HG03432 (cell line): ENCODE data around the gene CDCA4.
A peak's percentile ranks its signal among the peaks of the same experiment; 100 is the strongest.

ENCODE experiments used
- ATAC-seq: cut with Tn5 transposase; IDR thresholded peaks from one replicate; pipeline ENCODE4 v1.9.1; 2021; ENCODE audit warnings: mild to moderate bottlenecking, moderate library complexity; ENCODE audit not compliant: unreplicated experiment

The CDCA4 gene

DNA sequence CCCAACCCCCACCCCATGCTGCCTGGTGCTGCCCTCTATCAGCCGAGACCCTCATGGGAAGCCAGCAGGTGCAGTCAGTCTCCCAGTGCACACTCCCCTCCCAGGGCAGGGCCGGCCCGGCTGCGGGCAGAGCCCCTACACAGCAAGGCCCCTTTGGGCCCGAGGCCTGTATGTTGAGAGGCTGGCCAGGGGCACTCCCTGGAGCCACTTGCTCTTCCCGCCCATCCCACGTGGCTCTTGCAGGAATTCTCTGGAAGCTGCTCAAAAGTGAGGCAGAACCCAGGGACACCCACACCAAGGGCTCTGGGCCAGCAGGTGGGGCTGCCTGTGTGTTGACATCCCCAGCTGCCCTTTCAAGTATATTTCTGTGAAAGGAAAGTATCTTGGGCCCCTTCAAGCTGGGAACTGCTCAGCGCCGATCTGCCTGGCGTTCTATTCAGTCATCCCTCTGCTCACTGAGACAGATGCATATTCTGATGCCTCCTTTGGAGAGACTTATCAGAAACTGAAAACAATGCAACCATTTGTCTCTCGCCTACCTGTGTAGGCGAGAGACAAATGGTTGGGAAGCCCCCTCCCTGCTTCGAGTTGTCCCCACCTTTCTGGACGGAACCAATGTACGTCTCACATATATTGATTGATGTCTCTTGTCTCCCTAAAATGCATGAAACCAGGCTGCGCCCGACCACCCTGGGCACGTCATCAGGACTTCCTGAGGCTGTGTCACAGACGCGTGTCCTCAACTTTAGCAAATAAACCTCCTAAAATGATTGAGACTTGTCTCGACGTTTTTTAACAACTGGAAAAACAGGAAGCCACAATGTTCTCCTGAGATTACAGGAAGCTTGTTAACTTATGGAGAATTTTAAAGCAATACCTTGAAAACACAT lies 38.4 kb upstream of the CDCA4 start:
- ATAC-seq = no peak

DNA sequence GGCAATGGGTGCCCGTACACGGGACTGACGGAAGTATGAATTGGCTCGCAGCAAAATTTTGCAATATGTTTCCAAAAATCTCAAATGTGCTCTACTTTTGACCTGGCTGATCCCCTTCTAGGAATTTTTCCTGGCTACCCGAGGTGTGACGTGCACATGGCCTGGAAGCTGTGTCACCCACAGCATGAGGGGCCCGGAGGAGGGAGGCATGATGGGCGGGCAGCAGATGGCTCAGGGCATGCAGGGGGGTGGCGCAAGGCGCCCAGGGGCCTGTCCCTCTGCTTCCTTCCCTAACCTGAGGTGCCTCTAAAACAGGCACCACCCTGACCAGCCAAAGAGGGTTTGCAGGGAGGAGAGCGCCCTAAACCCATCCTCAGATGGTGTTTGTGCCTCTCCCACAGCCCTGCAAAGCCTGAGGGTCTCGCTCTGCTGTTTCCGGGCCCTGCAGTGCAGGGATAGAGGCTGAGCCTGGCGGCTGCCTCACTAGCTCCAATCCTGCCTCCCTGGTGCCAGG lies 37.7 kb upstream of the CDCA4 start:
- no peak for ATAC-seq

- no peak for ATAC-seq
Measured at GRCh38 chr14:105056303-105056831, 35.5 kb upstream of the CDCA4 start.

DNA sequence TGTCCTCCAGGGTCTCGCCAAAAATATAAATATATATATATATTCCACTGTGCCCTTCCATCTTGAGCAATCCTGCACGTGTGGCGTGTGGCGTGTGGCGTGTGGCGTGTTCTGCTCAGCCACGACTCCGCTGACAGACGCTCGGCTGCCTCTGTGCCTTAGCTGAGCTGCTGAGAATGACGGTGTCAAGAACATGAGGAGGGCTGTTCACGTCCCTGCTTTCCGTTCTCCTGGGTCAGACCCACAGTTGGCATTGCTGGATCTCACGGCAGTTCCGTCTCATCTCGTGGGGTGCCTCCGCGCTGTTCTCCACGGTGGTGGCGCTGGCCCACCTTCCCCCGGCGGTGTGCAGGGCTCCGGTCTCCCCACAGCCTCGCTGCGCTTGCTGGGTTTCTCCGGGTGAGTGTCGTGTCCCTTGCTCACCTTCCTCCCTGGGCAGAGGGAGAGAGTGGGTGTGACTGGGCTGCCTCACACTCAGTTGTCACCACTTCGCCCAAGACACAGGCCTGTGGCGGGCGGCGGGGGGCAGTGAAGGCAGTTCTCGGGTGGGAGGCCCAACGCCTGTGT lies 34.9 kb upstream of the CDCA4 start:
- ATAC-seq = no peak

DNA sequence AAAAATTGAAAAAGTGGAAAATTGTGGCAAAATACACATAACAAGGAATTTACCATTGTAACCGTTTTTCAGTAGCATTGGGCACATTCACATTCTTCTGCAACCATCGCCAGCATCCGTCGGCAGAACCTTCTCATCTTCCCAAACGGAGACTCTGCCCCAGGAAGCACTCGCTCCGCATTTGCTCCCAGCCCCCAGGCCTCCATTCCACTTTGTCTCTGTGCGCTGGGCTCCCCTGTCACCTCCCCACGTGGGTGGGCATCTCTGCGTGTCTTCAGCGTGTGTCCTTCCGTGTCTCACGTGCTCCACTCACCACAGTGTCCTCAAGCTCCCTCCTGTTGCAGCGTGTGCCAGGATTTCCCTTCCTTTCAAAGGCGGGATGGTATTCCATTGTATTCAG lies 34.5 kb upstream of the CDCA4 start:
- no peak for ATAC-seq

GRCh38 chr14:105053996-105054395 lies 33.1 kb upstream of the CDCA4 start:
- no peak for ATAC-seq

DNA sequence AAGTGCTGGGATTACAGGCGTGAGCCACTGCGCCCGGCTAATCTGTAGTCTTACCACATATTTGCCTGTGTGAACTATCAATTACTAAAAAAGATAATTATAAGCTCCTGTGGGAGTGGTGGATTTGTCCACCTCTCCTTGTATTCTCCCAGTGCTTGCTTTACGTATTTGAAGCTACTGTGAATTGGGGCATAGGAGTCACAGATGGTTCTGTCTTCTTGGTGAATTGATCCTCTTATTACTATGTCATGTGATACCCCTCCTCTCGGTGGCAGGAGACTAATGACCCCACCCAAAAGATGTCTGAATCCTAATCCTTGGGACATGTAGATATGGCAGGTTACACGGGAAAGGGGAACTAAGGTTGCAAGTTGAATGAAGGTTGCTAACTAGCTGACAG lies 32.5 kb upstream of the CDCA4 start:
- ATAC-seq = no peak

- ATAC-seq = no peak
Measured at GRCh38 chr14:105052110-105052458, 31.2 kb upstream of the CDCA4 start.

- no peak for ATAC-seq
Measured at GRCh38 chr14:105051182-105052109, 30.6 kb upstream of the CDCA4 start.

DNA sequence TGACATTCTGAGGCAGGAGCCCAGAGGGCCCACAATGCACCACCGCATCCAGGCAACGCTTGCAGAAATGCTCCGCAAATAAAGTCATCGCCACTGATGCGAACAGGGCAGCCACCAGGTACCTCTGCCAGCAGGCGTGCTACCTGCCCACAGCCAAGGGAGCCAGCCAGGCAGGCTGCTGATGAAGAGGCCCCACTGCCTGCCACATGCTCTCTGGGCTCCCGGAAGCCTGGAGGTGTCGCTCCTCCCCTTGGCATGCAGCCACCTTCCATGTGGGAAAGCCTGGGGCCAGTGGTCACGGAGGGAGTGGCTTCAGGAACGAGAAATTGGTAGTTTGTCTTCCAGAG lies 29.6 kb upstream of the CDCA4 start:
- ATAC-seq = no peak

GRCh38 chr14:105049753-105050550 lies 29.1 kb upstream of the CDCA4 start:
- ATAC-seq = no peak

DNA sequence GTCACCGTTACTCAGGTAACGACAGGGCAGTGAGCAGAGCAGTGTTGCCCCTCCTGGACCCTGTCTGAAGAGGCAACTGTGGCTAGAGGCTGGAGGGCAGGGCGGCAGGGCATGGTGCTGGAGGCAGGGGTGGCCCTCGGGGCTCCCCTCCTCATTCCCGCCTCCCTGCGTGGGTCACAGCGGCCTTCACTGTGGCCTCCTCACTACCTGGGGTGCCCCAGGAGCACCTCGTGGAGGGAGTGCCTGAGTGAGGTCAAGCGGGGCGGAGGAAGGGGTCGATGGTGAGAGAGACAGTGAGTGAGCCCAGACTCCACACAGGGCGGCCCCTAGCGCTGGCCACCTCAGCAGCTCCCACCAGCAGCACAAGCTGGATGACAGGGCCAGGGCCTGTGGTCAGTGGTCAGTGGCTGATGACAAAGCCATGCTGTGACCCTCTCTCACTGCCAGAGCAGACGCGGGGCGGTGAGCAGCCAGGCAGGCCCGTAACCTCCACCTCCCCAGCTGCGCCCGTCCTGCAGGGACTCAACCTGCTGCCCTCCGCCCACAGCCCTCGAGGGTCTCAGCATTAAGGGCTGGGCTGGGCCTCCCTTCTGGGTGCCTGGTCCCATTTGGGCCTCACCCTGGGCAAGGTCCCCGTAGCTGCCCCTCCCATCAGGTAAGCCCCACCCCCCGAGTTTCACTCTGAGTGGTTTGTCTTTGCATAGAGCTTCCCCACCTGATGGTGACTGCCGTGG lies 26.6 kb upstream of the CDCA4 start:
- ATAC-seq = no peak

GRCh38 chr14:105046891-105047282 lies 26.0 kb upstream of the CDCA4 start:
- no peak for ATAC-seq

- peak; percentile 72 for ATAC-seq
Measured at GRCh38 chr14:105045710-105046326, 24.9 kb upstream of the CDCA4 start.

- ATAC-seq = no peak
Measured at GRCh38 chr14:105043641-105044040, 22.8 kb upstream of the CDCA4 start.

GRCh38 chr14:105042813-105043212 lies 21.9 kb upstream of the CDCA4 start:
- no peak for ATAC-seq

GRCh38 chr14:105041841-105042765 lies 21.2 kb upstream of the CDCA4 start:
- ATAC-seq = no peak
